H1 (cell line): Measurements from ENCODE around the gene DAO. TPM values are rescaled to one million over a fixed set of nuclear protein-coding genes. Genes with fewer than 3 reads are reported as not detected.

Experiments
- CTCF ChIA-PET: fragments of 300-600 bp; sonication (Branson Sonifier 250); formaldehyde crosslinking; loops from one replicate; lab custom pipeline; 2021; ENCODE audit not compliant: partially characterized antibody; lab: Charles Lee
- POLR2A ChIA-PET: fragments of 300-600 bp; sonication (Branson Sonifier 250); formaldehyde crosslinking; loops from one replicate; lab custom pipeline; 2021; ENCODE audit warnings: inconsistent platforms; ENCODE audit not compliant: partially characterized antibody; lab: Charles Lee
- DNase-seq, 2 experiments: peaks; one replicate each; pipeline versions ENCODE4 v3.0.0 to v3.0.0-alpha.2; 2010 to 2022; ENCODE audit warnings: low spot score in 2 of 2, low read depth in 1 of 2, mixed read lengths in 1 of 2
- FAIRE-seq: peaks from 2 replicates; lab custom pipeline; 2011; peaks lifted over from hg19 to GRCh38; lab: Jason Lieb, UNC
- H2AFZ ChIP-seq: 2 replicates; pipeline ENCODE4 v1.8.1; 2012; ENCODE audit warnings: low read length, inconsistent platforms
- H2AK5ac ChIP-seq: 2 replicates; pipeline ENCODE4 v1.6.1; 2013; ENCODE audit warnings: low read depth, low read length
- H2BK120ac ChIP-seq: replicated peaks from 2 replicates; pipeline ENCODE3; 2013; ENCODE audit warnings: low read depth, low read length, inconsistent platforms
- H2BK12ac ChIP-seq: 2 replicates; pipeline ENCODE4 v1.6.1; 2013; ENCODE audit warnings: low read depth, low read length
- H2BK15ac ChIP-seq: 2 replicates; pipeline ENCODE4 v1.6.1; 2013; ENCODE audit warnings: low read length
- H2BK20ac ChIP-seq: 2 replicates; pipeline ENCODE4 v1.6.1; 2013; ENCODE audit warnings: low read length
- H2BK5ac ChIP-seq: 2 replicates; pipeline ENCODE4 v1.6.1; 2013; ENCODE audit warnings: low read depth, low read length
- H3K14ac ChIP-seq: 2 replicates; pipeline ENCODE4 v1.6.1; 2013; ENCODE audit warnings: inconsistent platforms; ENCODE audit not compliant: insufficient read length
- H3K18ac ChIP-seq: 2 replicates; pipeline ENCODE4 v1.6.1; 2013; ENCODE audit warnings: low read length; ENCODE audit errors: extremely low read depth
- H3K23ac ChIP-seq: 2 replicates; pipeline ENCODE4 v1.6.1; 2013; ENCODE audit warnings: inconsistent platforms; ENCODE audit not compliant: insufficient read length
- H3K23me2 ChIP-seq: 2 replicates; pipeline ENCODE4 v1.6.1; 2013; ENCODE audit warnings: low read depth, low read length
- H3K27ac ChIP-seq: 2 replicates; pipeline ENCODE4 v1.6.1; 2011; ENCODE audit warnings: low read depth, low read length, inconsistent platforms
- H3K27me3 ChIP-seq, 4 experiments: replicated peaks in 1 of 4; 1 replicate in 1 of 4; 2 replicates in 3 of 4; pipeline versions ENCODE4 v1.6.1 to v1.8.1; 2011 to 2013; ENCODE audit warnings: low read length in 3 of 4, mild to moderate bottlenecking in 3 of 4, inconsistent platforms in 2 of 4, mixed read lengths in 2 of 4, moderate library complexity in 1 of 4; ENCODE audit not compliant: control insufficient read depth in 3 of 4, insufficient read depth in 3 of 4; ENCODE audit errors: extremely low read depth in 1 of 4
- H3K36me3 ChIP-seq, 4 experiments: 2 replicates each; pipeline versions ENCODE4 v1.6.1 to v1.8.1; 2011 to 2013; ENCODE audit warnings: mild to moderate bottlenecking in 4 of 4, low read length in 3 of 4, moderate library complexity in 2 of 4, control low read depth in 1 of 4, inconsistent platforms in 1 of 4; ENCODE audit not compliant: insufficient read depth in 4 of 4, control insufficient read depth in 2 of 4
- H3K4ac ChIP-seq: replicated peaks from 2 replicates; pipeline ENCODE3; 2013; ENCODE audit warnings: low read length, low read depth, mixed read lengths, inconsistent platforms; ENCODE audit not compliant: insufficient read length
- H3K4me1 ChIP-seq, 4 experiments: replicated peaks in 1 of 4; 1 replicate in 1 of 4; 2 replicates in 3 of 4; pipeline versions ENCODE4 v1.6.1 to v1.8.1; 2011 to 2013; ENCODE audit warnings: low read length in 3 of 4, inconsistent platforms in 2 of 4, mixed read lengths in 1 of 4; ENCODE audit not compliant: insufficient read depth in 4 of 4, control insufficient read depth in 3 of 4
- H3K4me2 ChIP-seq, 2 experiments: 2 replicates each; pipeline versions ENCODE4 v1.6.1 to v1.8.1; 2011 to 2013; ENCODE audit warnings: low read depth in 2 of 2, low read length in 2 of 2, control low read depth in 1 of 2, inconsistent platforms in 1 of 2, mild to moderate bottlenecking in 1 of 2; ENCODE audit not compliant: insufficient read depth in 1 of 2
- H3K4me3 ChIP-seq, 4 experiments: fragments of 200-600, 300-600 bp in 1 of 4; sonication (generic), shearing (Covaris generic), sonication (Bioruptor Twin) in 1 of 4; 2 replicates each; pipeline versions ENCODE4 v1.5.1 to v1.8.1; 2011 to 2016; ENCODE audit warnings: low read length in 4 of 4, low read depth in 3 of 4, control low read depth in 2 of 4, inconsistent platforms in 2 of 4, mild to moderate bottlenecking in 2 of 4, mixed read lengths in 1 of 4, moderate library complexity in 1 of 4; ENCODE audit not compliant: insufficient read depth in 2 of 4; ENCODE audit errors: extremely low read depth in 1 of 4
- H3K56ac ChIP-seq: replicated peaks from 2 replicates; pipeline ENCODE3; 2013; ENCODE audit warnings: low read depth, mild to moderate bottlenecking, mixed read lengths, low read length, inconsistent platforms; ENCODE audit not compliant: insufficient read length
- H3K79me1 ChIP-seq: 2 replicates; pipeline ENCODE4 v1.6.1; 2013; ENCODE audit warnings: low read depth, low read length, control low read depth
- H3K79me2 ChIP-seq, 2 experiments: 2 replicates each; pipeline versions ENCODE4 v1.6.1 to v1.8.1; 2012 to 2013; ENCODE audit warnings: low read length in 2 of 2, mild to moderate bottlenecking in 2 of 2, inconsistent platforms in 1 of 2; ENCODE audit not compliant: insufficient read depth in 2 of 2, control insufficient read depth in 1 of 2
- H3K9ac ChIP-seq, 4 experiments: replicated peaks in 1 of 4; 1 replicate in 1 of 4; 2 replicates in 3 of 4; pipeline versions ENCODE4 v1.6.1 to v1.8.1; 2011 to 2013; ENCODE audit warnings: low read depth in 3 of 4, low read length in 3 of 4, control low read depth in 2 of 4, mild to moderate bottlenecking in 2 of 4, moderate library complexity in 2 of 4, inconsistent platforms in 1 of 4; ENCODE audit errors: extremely low read depth in 1 of 4
- H3K9me3 ChIP-seq, 2 experiments: 2 replicates each; pipeline versions ENCODE4 v1.6.1 to v1.8.1; 2012 to 2013; ENCODE audit warnings: mild to moderate bottlenecking in 2 of 2, moderate library complexity in 2 of 2, control low read depth in 1 of 2, inconsistent platforms in 1 of 2, low read depth in 1 of 2, low read length in 1 of 2, mixed read lengths in 1 of 2; ENCODE audit not compliant: insufficient read depth in 2 of 2
- H4K20me1 ChIP-seq, 2 experiments: replicated peaks in 1 of 2; 2 replicates each; pipeline versions ENCODE3 to v1.8.1; 2011 to 2013; ENCODE audit warnings: inconsistent platforms in 2 of 2, low read length in 2 of 2, mild to moderate bottlenecking in 1 of 2; ENCODE audit not compliant: insufficient read depth in 2 of 2, control insufficient read depth in 1 of 2
- H4K5ac ChIP-seq: 2 replicates; pipeline ENCODE4 v1.6.1; 2013; ENCODE audit warnings: low read length, low read depth, mixed read lengths, inconsistent platforms; ENCODE audit not compliant: insufficient read length
- H4K8ac ChIP-seq: 2 replicates; pipeline ENCODE4 v1.8.0; 2013; ENCODE audit warnings: mild to moderate bottlenecking, moderate library complexity, low read length, inconsistent platforms; ENCODE audit not compliant: insufficient read depth; ENCODE audit errors: extremely low read depth
- H4K91ac ChIP-seq: replicated peaks from 2 replicates; pipeline ENCODE3; 2013; ENCODE audit warnings: low read length, mixed read lengths, inconsistent platforms; ENCODE audit not compliant: insufficient read length
- BRCA1 ChIP-seq: IDR thresholded peaks from 2 replicates; pipeline ENCODE4 v1.6.1; 2012; ENCODE audit warnings: low read depth, low read length, improper control_type of control experiment
- CEBPB ChIP-seq: IDR thresholded peaks from 2 replicates; pipeline ENCODE4 v1.6.1; 2012; ENCODE audit warnings: low read depth, low read length
- E2F6 ChIP-seq: IDR thresholded peaks from 2 replicates; pipeline ENCODE4 v1.6.1; 2012; ENCODE audit warnings: inconsistent platforms
- EZH2 ChIP-seq: fragments of 200-600 bp; sonication (generic); IDR thresholded peaks from 2 replicates; pipeline ENCODE4 v1.7.1; 2012; ENCODE audit warnings: low read depth, mild to moderate bottlenecking, moderate library complexity, low read length, inconsistent platforms; ENCODE audit not compliant: severe bottlenecking
- GTF2F1 ChIP-seq: IDR thresholded peaks from 2 replicates; pipeline ENCODE4 v1.6.1; 2012; ENCODE audit warnings: low read depth, low read length, improper control_type of control experiment, borderline replicate concordance
- HDAC2 ChIP-seq, 2 experiments: fragments of 300-600 bp in 1 of 2; sonication (generic) in 1 of 2; IDR thresholded peaks; 2 replicates each; pipeline ENCODE4 v1.6.1; 2011 to 2012; ENCODE audit warnings: low read depth in 2 of 2, low read length in 2 of 2, mild to moderate bottlenecking in 2 of 2, moderate library complexity in 2 of 2, borderline replicate concordance in 1 of 2, inconsistent platforms in 1 of 2
- NRF1 ChIP-seq: IDR thresholded peaks from 2 replicates; pipeline ENCODE4 v1.6.1; 2011; ENCODE audit warnings: mild to moderate bottlenecking, low read depth, low read length, improper control_type of control experiment
- RXRA ChIP-seq: IDR thresholded peaks from 2 replicates; pipeline ENCODE4 v1.6.1; 2011; ENCODE audit warnings: low read depth, mild to moderate bottlenecking, low read length, moderate library complexity; ENCODE audit not compliant: insufficient read depth
- SIX5 ChIP-seq: IDR thresholded peaks from 2 replicates; pipeline ENCODE4 v1.6.1; 2011; ENCODE audit warnings: mild to moderate bottlenecking, low read depth, low read length
- SP1 ChIP-seq: IDR thresholded peaks from 2 replicates; pipeline ENCODE4 v1.6.1; 2011; ENCODE audit warnings: low read depth, low read length
- SP2 ChIP-seq: IDR thresholded peaks from 2 replicates; pipeline ENCODE4 v1.6.1; 2012; ENCODE audit warnings: mild to moderate bottlenecking, low read length, inconsistent platforms
- TCF12 ChIP-seq: IDR thresholded peaks from 2 replicates; pipeline ENCODE4 v1.6.1; 2011; ENCODE audit warnings: low read depth, mild to moderate bottlenecking, low read length
- TEAD4 ChIP-seq: IDR thresholded peaks from 2 replicates; pipeline ENCODE4 v1.6.1; 2012; ENCODE audit warnings: low read depth, low read length, inconsistent platforms, mixed read lengths
- WGBS, 2 experiments: shearing (Covaris generic) in 1 of 2; methylation state at CpG; one replicate each; pipeline versions ENCODE4 v1.1.6 to v1.1.7; 2013 to 2015; ENCODE audit warnings: low lambda C conversion rate in 2 of 2, mixed read lengths in 2 of 2, inconsistent platforms in 1 of 2, low coverage in 1 of 2, missing lambda C conversion rate in 1 of 2; ENCODE audit not compliant: insufficient replicate concordance in 2 of 2, insufficient coverage in 1 of 2, insufficient read length in 1 of 2; ENCODE audit errors: extremely low coverage in 1 of 2, missing lambda C conversion rate in 1 of 2; 5-methylcytosine and 5-hydroxymethylcytosine counted together
- polyA plus RNA-seq, 7 experiments: library from polyadenylated mRNA; depleted of rRNA in 3 of 7; stranded (reverse) in 5 of 7; unstranded in 2 of 7; fragments of >200 nt in 5 of 7; fragments of 200-250 nt in 2 of 7; gene quantifications; 1 replicate in 5 of 7; 2 replicates in 1 of 7; 4 replicates in 1 of 7; pipeline versions ENCODE4 v1.2.1 to v1.2.3, GENCODE V29; 2011 to 2013; ENCODE audit warnings: missing spikeins in 2 of 7, mixed read lengths in 2 of 7
- total RNA-seq: library from RNA; stranded (reverse); fragmentation: NEBNext Ultra II Directional; extraction: Animal tissue kit (Norgen Biotek cat#: 25700); gene quantifications from 2 replicates; pipeline ENCODE4 v1.2.1, GENCODE V29; 2021

Gene DAO
- total and polyA plus RNA-seq, 2 of the 8 experiments (the other 6 are each of a cell fraction or from before 2014, with no cell fraction given) = not detected

- Histone ChIP-seq H3K4me2 (no peak overlapping the region), H4K5ac (no peak overlapping the region), H3K79me1 (no peaks in the 10 kb centered on the region), H3K9ac (no peak overlapping the region), H3K56ac (no peak overlapping the region), H4K8ac (no peak overlapping the region), H3K79me2 (no peaks in the 10 kb centered on the region), H2BK20ac (no peak overlapping the region), H3K23me2 (no peaks in the 10 kb centered on the region; the same call in 1 of the 2 replicates), H3K23ac (no peak overlapping the region), H2BK12ac (no peak overlapping the region), H4K20me1 (no peaks in the 10 kb centered on the region), H3K27ac (no peak overlapping the region), H3K27me3 (no peaks in the 10 kb centered on the region), H2AFZ (no peak overlapping the region), H3K4me3 (no peak overlapping the region), H3K18ac (no peak overlapping the region), H2BK120ac (no peak overlapping the region), H3K14ac (no peak overlapping the region), H3K9me3 (no peaks in the 10 kb centered on the region), H4K91ac (no peak overlapping the region), H2BK5ac (no peak overlapping the region), H2AK5ac (no peak overlapping the region), H3K4ac (no peak overlapping the region), H3K36me3 (no peaks in the 10 kb centered on the region), H3K4me1 (peaks cover 0 to 2% (median 0%) of the 10 kb centered on the region in 4 experiments; a peak in 1 of 7 replicates), H2BK15ac (no peak overlapping the region)
- WGBS, 2 experiments = 84% methylated on average over 5 of the region's 5 CpGs; no CpG with 5 or more reads in 1 of the 2 experiments
- CTCF ChIA-PET = interaction anchor here (0.9 to 1.0 kb wide), 2 partner anchors 16 to 42 kb away, joined by 3 read pairs; no protein-coding TSS in a partner anchor
- DNase-seq (no peak), FAIRE-seq (no peak)
- POLR2A ChIA-PET = no interaction called here
- TF ChIP-seq GTF2F1 (no peak), E2F6 (no peak), BRCA1 (no peak), SP2 (no peak), EZH2 (no peak), TCF12 (no peak), SP1 (no peak), CEBPB (no peak), HDAC2 (IDR thresholded peaks at IDR 0.05; ENCODE audit: borderline replicate concordance in 1 of 2, low read depth in 2 of 2, low read length in 2 of 2) (no peak), NRF1 (no peak), RXRA (no peak), SIX5 (no peak), TEAD4 (no peak)
Observed at GRCh38 chr12:108905725-108906124, 25.8 kb downstream of the DAO start.
